ENCODE data around the gene NME8. TPM values are rescaled to one million over a fixed set of nuclear protein-coding genes. Genes with fewer than 3 reads are reported as not detected.

Gene NME8
- total RNA-seq, 2 donors from 2014 or later = not detected

- DNase-seq (ENCODE audit: low spot score in 2 of 2) (no peak), ATAC-seq (no peak)
- Mint-ChIP-seq H3K27ac (no peak overlapping the region), H3K36me3 (peaks cover 0 to 5% of the 10 kb centered on the region in 2 donors), H3K9me3 (peaks cover 0 to 3% of the 10 kb centered on the region in 2 donors)
Observed at GRCh38 chr7:37921876-37922275, 73.5 kb downstream of the NME8 start.

GRCh38 chr7:37923996-37924395, 75.6 kb downstream of the NME8 start:
- Mint-ChIP-seq H3K9me3 (peaks cover 0 to 3% of the 10 kb centered on the region in 2 donors), H3K36me3 (peaks cover 0 to 5% of the 10 kb centered on the region in 2 donors)

DNA sequence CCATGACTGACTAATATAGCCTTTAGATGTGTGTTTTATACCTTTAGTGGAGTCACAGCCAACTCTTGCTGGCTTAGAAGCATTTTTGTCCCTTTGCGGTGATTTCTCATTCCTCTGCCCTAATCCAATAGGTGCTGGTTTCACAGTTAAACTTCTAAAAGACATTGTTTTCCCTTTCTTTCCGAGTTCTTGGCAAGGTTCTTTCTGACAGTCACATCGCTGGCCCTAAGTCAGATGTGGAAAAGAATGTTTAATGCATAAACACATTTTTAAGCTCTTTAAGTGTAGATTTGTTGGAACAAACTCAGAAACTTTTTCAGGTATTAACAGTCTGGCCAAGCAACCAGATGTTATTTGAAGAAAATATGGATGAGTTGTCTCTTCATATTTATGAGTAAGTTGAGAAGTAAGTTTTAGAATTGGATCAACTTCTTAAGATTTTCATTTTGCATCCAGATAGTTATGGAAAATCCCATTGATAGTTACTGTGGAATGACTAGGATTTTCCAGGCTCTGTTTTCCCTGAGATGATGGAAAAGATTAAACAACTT, 76.2 kb downstream of the NME8 start:
- no peak overlapping the region for H3K27ac Mint-ChIP-seq

More at GRCh38 chr7:37923996-37924395, 75.6 kb downstream of the NME8 start:
- ATAC-seq = no peak
- no peak overlapping the region for H3K27ac Mint-ChIP-seq
- DNase-seq (ENCODE audit: low spot score in 2 of 2) = no peak

DNA sequence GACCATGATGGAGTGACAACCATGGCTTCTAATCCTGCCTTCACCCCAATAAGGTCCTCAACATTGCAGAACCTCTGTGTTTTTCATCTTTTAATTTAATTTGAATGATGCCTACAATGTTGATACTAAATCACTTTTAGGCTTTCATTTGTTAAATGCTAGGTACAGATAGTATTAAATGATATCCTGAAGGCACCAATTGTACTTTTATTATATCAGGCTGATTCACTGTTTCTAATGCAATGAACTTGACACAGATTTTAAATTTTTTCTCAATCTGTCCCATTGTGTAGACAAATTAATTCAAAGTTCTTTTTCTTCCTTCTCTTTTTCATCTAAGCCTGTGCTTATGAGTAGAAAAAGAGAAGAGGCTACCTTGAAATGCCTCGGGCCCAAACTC, 77.2 kb downstream of the NME8 start:
- DNase-seq (ENCODE audit: low spot score in 2 of 2) = no peak
- peaks cover 0 to 3% of the 10 kb centered on the region in 2 donors for H3K9me3 Mint-ChIP-seq
- no peak for ATAC-seq
- no peaks in the 10 kb centered on the region for H3K36me3 Mint-ChIP-seq
- no peak overlapping the region for H3K27ac Mint-ChIP-seq

More for the DNA sequence above, 76.2 kb downstream of the NME8 start:
- Mint-ChIP-seq H3K9me3 (peaks cover 0 to 3% of the 10 kb centered on the region in 2 donors), H3K36me3 (peaks cover 0 to 5% of the 10 kb centered on the region in 2 donors)
- DNase-seq (ENCODE audit: low spot score in 2 of 2) (no peak), ATAC-seq (no peak)

GRCh38 chr7:37927773-37928444, 79.5 kb downstream of the NME8 start:
- Mint-ChIP-seq H3K9me3 (peaks cover 0 to 3% of the 10 kb centered on the region in 2 donors), H3K27ac (no peak overlapping the region), H3K36me3 (no peaks in the 10 kb centered on the region)
- DNase-seq (ENCODE audit: low spot score in 2 of 2) = no peak
- no peak for ATAC-seq

DNA sequence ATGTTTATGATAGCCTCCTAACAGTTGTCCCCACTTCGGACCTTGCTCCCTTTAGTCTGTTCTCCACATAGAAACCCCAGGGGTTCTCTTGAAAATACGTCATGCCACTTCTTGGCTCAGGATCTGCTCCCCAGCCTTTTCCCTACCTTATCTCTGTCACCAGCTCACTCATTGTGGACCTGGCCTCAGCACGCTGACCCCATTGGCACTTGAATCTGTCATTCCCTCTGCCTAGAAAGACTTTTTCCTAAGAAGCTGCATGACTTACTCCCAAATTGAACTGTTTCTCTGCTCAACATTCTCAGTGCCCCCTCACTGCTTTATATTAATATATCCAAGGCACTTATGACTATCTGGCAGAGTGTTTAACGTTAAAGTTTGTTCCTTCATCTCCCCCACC, 80.5 kb downstream of the NME8 start:
- DNase-seq (ENCODE audit: low spot score in 2 of 2) = no peak
- no peak for ATAC-seq
- H3K27ac Mint-ChIP-seq = no peak overlapping the region
- H3K36me3 Mint-ChIP-seq = no peaks in the 10 kb centered on the region
- peaks cover 0 to 3% of the 10 kb centered on the region in 2 donors for H3K9me3 Mint-ChIP-seq

DNA sequence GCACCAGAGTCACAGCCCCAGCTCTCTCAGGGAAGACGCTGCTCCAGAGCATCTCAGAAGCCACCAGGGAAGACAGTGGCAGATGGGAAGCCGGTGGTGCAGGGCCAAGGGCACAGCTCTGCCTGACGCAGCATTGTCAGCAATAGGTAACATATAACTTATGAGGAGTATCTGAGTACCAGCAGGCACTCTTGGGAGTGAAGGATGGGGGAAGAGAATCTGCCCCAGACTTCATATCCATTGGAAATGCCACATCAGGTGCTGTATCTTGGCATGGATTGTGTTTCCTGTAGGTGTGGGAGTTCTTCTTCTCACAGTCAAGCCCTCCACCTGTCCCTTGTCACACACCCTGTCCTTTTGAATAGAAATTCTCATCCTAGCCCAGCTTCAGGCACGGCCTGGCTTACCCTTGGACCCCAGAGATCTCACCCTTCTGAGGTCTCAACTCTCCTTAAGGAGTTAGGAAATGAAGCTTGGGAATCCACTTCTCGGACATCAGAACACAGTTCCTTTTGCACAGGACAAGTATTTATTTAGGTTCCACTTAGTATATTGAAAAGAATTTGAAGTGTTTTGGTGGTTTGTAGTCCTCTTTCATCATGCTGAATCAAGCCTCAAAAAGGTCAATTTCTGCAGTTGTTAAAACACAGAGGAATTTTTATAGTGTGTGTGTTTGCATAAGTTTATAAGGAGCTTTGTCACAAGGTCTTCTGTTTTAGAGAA, 82.0 kb downstream of the NME8 start:
- DNase-seq (ENCODE audit: low spot score in 2 of 2) (no peak), ATAC-seq (no peak)
- H3K9me3 Mint-ChIP-seq = peaks cover 0 to 3% of the 10 kb centered on the region in 2 donors
- H3K36me3 Mint-ChIP-seq = no peaks in the 10 kb centered on the region
- H3K27ac Mint-ChIP-seq = no peak overlapping the region

GRCh38 chr7:37932543-37932942, 84.1 kb downstream of the NME8 start:
- DNase-seq (ENCODE audit: low spot score in 2 of 2) = no peak
- Mint-ChIP-seq H3K27ac (no peak overlapping the region), H3K9me3 (peaks cover 0 to 3% of the 10 kb centered on the region in 2 donors), H3K36me3 (no peaks in the 10 kb centered on the region)
- ATAC-seq = no peak

- ATAC-seq (no peak), DNase-seq (ENCODE audit: low spot score in 2 of 2) (no peak)
- Mint-ChIP-seq H3K36me3 (no peaks in the 10 kb centered on the region), H3K9me3 (peaks cover 0 to 3% of the 10 kb centered on the region in 2 donors), H3K27ac (no peak overlapping the region)
Observed at GRCh38 chr7:37933018-37933566, 84.7 kb downstream of the NME8 start.

DNA sequence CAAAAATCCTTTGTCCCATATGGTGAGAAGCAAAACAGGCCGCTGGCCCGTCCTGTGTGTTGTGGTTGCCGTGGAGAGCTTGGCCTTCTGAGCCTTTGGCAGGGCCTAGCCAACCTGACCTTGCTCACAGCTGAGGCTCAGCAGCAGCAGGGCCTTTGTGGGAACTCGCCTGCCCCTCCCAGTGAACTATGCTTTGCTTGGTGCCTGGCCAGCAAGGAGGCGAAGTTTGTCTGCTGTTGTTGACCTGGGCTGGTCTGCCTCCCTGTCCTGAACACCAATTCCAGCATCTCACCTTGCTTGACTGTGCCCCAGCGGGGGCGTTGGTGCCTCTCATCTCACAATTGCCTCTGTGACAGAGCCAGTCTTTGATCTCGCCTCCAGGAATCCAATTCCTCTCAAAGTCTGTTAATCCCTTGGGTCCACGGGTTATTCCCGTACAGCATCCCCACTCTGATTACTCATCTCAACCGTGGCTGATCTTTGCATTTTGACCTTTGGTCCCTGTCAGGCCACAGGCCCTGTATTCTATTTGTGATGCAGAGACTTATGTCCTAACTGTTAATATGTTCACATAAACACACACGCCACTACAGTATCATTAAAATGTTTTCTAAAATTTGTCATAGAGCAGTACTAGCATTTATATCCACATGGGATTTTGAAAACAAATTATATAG, 94.7 kb downstream of the NME8 start:
- Mint-ChIP-seq H3K36me3 (no peaks in the 10 kb centered on the region), H3K27ac (no peak overlapping the region), H3K9me3 (no peaks in the 10 kb centered on the region)
- ATAC-seq (no peak), DNase-seq (ENCODE audit: low spot score in 2 of 2) (no peak)

GRCh38 chr7:37943905-37944736, 95.7 kb downstream of the NME8 start:
- no peaks in the 10 kb centered on the region for H3K36me3 Mint-ChIP-seq
- no peak for DNase-seq (ENCODE audit: low spot score in 2 of 2)

DNA sequence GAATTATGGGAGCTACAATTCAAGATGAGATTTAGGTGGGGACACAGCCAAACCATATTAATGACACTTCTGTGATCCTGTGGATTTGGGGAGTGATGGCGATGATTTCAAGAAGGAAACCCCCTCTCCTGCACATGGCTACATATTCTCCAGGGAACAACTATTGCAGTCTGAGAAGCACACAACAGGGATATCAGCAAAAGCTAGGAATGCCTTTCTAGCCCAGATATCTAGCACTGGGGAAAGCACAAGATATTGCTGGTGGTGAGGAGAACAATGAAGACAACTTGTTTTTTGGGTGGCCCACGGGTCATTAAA, 96.3 kb downstream of the NME8 start:
- DNase-seq (ENCODE audit: low spot score in 2 of 2) = no peak
- Mint-ChIP-seq H3K36me3 (no peaks in the 10 kb centered on the region), H3K27ac (no peak overlapping the region), H3K9me3 (no peaks in the 10 kb centered on the region)
- ATAC-seq = no peak

More at GRCh38 chr7:37943905-37944736, 95.7 kb downstream of the NME8 start:
- no peak overlapping the region for H3K27ac Mint-ChIP-seq
- no peaks in the 10 kb centered on the region for H3K9me3 Mint-ChIP-seq
- ATAC-seq = no peak

GRCh38 chr7:37945336-37945735, 96.9 kb downstream of the NME8 start:
- ATAC-seq = no peak

DNA sequence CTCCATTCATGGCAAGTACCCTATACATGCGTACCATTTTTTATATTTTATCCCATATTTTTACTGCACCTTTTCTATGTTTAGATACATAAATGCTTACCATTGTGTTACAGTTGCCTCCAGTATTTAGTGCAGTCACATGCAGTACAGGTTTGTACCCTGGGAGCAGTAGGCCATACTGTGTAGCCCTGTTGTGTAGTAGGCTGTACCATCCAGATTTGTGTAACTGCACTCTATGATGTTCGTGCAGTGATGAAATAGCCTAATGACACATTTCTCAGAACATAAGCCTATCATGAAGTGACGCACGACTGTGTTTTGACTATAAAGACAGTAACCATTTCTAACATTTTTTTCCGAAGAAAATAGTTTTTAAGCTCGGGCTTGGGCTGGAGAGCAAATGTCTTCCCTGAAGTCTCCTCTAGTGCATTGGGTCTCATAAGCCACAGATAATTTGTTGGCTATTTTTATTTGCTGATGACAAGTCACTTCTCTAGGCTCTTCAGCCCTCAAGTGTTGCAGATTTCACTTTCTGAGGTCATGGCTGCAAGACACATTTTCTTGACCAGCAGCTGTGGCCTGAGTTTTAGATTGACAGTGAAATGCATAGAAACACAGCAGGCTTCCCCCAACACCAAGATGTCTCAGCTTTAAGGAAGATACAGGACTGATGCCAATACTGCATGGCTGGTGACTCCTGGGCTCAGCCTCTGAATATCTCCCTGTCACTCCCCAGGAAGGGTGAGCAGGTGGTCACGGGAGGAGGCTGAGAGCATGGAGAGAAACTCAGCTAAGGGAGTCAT, 98.9 kb downstream of the NME8 start:
- no peak for ATAC-seq
- Mint-ChIP-seq H3K27ac (no peak overlapping the region), H3K9me3 (no peaks in the 10 kb centered on the region), H3K36me3 (no peaks in the 10 kb centered on the region)
- no peak for DNase-seq (ENCODE audit: low spot score in 2 of 2)

More at GRCh38 chr7:37945336-37945735, 96.9 kb downstream of the NME8 start:
- Mint-ChIP-seq H3K27ac (no peak overlapping the region), H3K36me3 (no peaks in the 10 kb centered on the region), H3K9me3 (no peaks in the 10 kb centered on the region)
- no peak for DNase-seq (ENCODE audit: low spot score in 2 of 2)

DNA sequence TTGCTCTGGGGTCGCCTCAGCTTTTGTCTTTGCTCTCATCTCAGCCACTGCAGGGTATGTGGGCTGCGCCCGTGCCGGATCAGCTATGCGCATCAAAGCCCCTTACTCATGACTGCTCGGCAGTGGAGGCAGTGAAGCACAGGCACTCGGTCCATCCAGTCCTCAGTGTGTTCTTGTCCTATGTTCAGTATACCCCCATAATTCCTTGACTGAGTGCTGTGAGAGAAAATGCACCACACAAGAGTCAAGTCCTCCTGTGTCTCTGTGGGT, 99.5 kb downstream of the NME8 start:
- no peaks in the 10 kb centered on the region for H3K9me3 Mint-ChIP-seq
- no peak for DNase-seq (ENCODE audit: low spot score in 2 of 2)
- no peak for ATAC-seq
- H3K36me3 Mint-ChIP-seq = no peaks in the 10 kb centered on the region
- no peak overlapping the region for H3K27ac Mint-ChIP-seq
